RWPE2 (cell line): Measurements from ENCODE around the gene LIMD2.
A peak's percentile ranks its signal among the peaks of the same experiment; 100 is the strongest.

Source experiments
- ATAC-seq: fragments of 200-7000 bp; cut with Tn5 transposase; 3 replicates; pipeline ENCODE4 v1.9.1; 2021; ENCODE audit warnings: low read depth
- DNase-seq: peaks from one replicate; pipeline ENCODE4 v3.0.0-alpha.2; 2020; ENCODE audit warnings: low spot score
- H3K27ac ChIP-seq: fragments of 450-650 bp; 2 replicates; pipeline ENCODE4 v1.5.1; 2017; ENCODE audit warnings: mild to moderate bottlenecking; ENCODE audit not compliant: poor library complexity, severe bottlenecking
- H3K27me3 ChIP-seq: fragments of 250-450 bp; sonication (Bioruptor Pico); 2 replicates; pipeline ENCODE4 v1.5.1; 2021; ENCODE audit warnings: mild to moderate bottlenecking, moderate library complexity; ENCODE audit not compliant: insufficient read depth, poor library complexity, severe bottlenecking
- H3K36me3 ChIP-seq: fragments of 250-450 bp; sonication (Bioruptor Pico); 2 replicates; pipeline ENCODE4 v1.5.1; 2020; ENCODE audit warnings: low read depth, mild to moderate bottlenecking, moderate library complexity
- H3K4me1 ChIP-seq: fragments of 250-450 bp; sonication (Bioruptor Pico); 2 replicates; pipeline ENCODE4 v1.5.1; 2021; ENCODE audit warnings: mild to moderate bottlenecking, moderate library complexity; ENCODE audit not compliant: insufficient read depth, poor library complexity, severe bottlenecking
- H3K4me3 ChIP-seq: fragments of 250-450 bp; sonication (Bioruptor Pico); 2 replicates; pipeline ENCODE4 v1.5.1; 2021; ENCODE audit warnings: mild to moderate bottlenecking, moderate library complexity; ENCODE audit not compliant: severe bottlenecking
- H3K9me3 ChIP-seq: fragments of 250-450 bp; sonication (Bioruptor Pico); 2 replicates; pipeline ENCODE4 v1.5.1; 2021; ENCODE audit warnings: mild to moderate bottlenecking, moderate library complexity; ENCODE audit not compliant: severe bottlenecking
- TF ChIP-seq, protein P1 (sequence below): fragments of 450-650 bp; IDR thresholded peaks from one replicate; pipeline ENCODE4 v1.5.1; 2017; ENCODE audit warnings: mild to moderate bottlenecking, moderate library complexity; ENCODE audit not compliant: poor library complexity, severe bottlenecking

The LIMD2 gene

DNA sequence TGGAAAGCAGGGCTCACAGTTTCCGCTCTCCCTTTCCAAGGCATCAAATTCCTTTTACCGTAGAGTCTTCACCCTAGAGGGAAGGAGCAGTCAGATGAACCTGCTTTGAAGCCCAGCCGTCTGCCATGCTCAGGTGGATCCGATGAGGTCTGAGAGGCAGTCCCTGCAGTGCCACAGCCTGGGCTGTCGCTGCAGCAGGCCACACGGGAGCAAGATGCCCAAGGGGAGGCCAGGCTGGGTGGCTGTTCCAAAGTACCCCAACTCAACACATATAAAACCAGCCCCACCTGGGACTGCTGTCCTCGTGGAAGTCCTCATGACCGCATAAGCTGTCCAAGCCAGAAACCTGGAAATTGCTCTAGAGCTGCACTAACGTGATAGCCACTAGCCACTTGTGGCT lies 4.9 kb upstream of the LIMD2 start:
- ATAC-seq: no peak
- no peak for DNase-seq
- H3K36me3 ChIP-seq: peaks cover 11% of the 10 kb centered on the region; the same call in 1 of the 2 replicates
- no peak overlapping the region for H3K27ac ChIP-seq
- no peak overlapping the region for H3K4me3 ChIP-seq
- TF ChIP-seq, protein P1, sequence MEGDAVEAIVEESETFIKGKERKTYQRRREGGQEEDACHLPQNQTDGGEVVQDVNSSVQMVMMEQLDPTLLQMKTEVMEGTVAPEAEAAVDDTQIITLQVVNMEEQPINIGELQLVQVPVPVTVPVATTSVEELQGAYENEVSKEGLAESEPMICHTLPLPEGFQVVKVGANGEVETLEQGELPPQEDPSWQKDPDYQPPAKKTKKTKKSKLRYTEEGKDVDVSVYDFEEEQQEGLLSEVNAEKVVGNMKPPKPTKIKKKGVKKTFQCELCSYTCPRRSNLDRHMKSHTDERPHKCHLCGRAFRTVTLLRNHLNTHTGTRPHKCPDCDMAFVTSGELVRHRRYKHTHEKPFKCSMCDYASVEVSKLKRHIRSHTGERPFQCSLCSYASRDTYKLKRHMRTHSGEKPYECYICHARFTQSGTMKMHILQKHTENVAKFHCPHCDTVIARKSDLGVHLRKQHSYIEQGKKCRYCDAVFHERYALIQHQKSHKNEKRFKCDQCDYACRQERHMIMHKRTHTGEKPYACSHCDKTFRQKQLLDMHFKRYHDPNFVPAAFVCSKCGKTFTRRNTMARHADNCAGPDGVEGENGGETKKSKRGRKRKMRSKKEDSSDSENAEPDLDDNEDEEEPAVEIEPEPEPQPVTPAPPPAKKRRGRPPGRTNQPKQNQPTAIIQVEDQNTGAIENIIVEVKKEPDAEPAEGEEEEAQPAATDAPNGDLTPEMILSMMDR: no peak
- no peaks in the 10 kb centered on the region for H3K4me1 ChIP-seq
- H3K9me3 ChIP-seq: no peaks in the 10 kb centered on the region
- no peaks in the 10 kb centered on the region for H3K27me3 ChIP-seq

DNA sequence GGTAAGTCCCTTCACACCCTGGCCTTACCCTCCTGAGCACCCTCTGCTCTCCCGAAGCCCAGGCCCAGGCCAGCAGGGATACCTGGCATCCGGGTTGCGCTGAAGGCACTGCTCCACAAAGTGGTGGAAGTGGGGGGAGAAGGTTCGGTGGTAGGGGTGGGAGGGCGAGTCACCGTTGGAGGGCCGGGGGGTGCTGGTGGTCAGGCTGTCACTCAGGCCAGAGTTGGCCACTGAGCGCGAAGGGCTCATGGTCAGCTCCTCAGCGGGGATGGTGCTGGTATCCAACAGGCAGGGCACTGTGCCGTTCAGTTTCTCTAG lies 4.3 kb upstream of the LIMD2 start:
- Histone ChIP-seq H3K27me3 (no peaks in the 10 kb centered on the region), H3K9me3 (no peaks in the 10 kb centered on the region), H3K36me3 (peaks cover 5% of the 10 kb centered on the region; the same call in 1 of the 2 replicates), H3K4me1 (no peaks in the 10 kb centered on the region), H3K27ac (no peak overlapping the region), H3K4me3 (no peak overlapping the region)
- DNase-seq (no peak), ATAC-seq (no peak)
- TF ChIP-seq, protein P1: no peak

DNA sequence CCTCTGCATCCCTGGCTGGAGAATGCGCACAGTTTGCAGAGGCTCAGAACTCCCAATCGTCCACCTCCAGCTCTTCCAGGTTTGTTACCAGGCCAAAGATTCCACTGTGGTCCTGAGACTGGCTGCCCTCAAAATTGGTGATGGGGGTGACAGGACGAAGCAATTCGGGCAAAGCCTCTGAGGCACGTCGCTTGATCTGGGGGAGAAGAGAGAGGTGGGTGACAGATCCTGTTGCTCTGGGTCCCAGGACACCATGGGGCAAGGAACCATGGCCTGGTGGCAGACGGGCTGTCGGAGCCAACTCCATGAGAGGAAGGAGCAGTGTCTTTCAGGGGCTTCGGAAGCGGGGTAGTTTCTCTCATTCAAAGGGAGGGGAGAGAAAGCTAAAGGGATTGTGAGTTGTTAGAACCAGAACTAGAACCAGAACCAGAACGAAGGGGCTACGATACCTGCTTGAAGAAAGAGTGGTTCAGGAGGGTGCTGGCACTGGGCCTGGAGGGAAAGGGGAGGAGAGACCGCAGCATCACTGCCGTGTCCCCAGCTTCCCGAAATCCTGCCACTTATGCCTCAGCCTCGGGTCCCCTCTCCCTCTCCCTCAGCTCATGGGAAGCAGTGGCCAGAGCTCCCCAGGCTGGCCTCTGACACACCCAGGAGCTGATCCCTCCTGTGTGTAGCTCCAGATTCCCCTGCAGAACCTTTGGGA lies 3.8 kb upstream of the LIMD2 start:
- DNase-seq (no peak), ATAC-seq (no peak)
- TF ChIP-seq, protein P1: no peak
- no peaks in the 10 kb centered on the region for H3K27me3 ChIP-seq
- H3K9me3 ChIP-seq: no peaks in the 10 kb centered on the region
- H3K36me3 ChIP-seq: peaks cover under 1% of the 10 kb centered on the region; the same call in 1 of the 2 replicates
- H3K4me1 ChIP-seq: no peaks in the 10 kb centered on the region
- no peak overlapping the region for H3K27ac ChIP-seq
- H3K4me3 ChIP-seq: no peak overlapping the region

DNA sequence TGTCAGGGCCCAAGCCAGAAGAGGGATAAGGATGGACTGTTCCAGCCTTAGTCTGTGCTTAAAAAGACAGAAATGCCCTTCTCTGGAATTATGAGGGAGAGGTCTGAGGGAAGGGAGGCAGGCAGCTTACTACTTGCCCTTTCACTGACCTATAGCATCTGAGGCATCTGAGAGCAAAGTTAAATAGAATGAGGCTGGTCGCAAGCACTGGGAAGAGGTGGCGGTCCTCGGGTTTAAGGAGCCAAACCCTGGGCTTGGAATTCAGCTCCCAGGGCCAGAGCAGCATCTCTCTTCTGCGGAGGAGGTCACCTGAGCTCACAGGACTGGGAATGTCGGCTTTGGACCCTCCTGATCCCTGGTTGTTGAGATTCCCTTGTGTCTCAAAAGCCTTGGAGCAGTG lies 3.1 kb upstream of the LIMD2 start:
- TF ChIP-seq, protein P1: no peak

DNA sequence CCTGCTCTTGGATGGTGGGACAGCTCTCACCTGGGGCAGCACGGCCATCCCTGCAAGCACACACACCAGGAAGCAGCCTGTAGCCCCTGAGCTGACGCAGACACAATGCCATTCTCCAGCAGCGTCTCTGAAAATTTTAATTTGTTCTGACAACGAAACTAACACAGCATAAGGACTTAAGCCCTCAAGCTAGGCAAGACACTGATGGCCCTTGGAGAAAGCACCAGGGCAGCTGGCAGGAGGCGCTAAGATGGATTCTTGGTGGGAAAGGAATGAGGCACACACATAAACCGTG lies 2.7 kb upstream of the LIMD2 start:
- H3K9me3 ChIP-seq: no peaks in the 10 kb centered on the region
- H3K27me3 ChIP-seq: no peaks in the 10 kb centered on the region
- H3K4me1 ChIP-seq: no peaks in the 10 kb centered on the region
- H3K36me3 ChIP-seq: no peaks in the 10 kb centered on the region; the same call in 1 of the 2 replicates
- DNase-seq (peak; percentile 6), ATAC-seq (no peak)
- H3K4me3 ChIP-seq: no peak overlapping the region
- H3K27ac ChIP-seq: no peak overlapping the region
- TF ChIP-seq, protein P1: no peak

More for the DNA sequence above, 3.1 kb upstream of the LIMD2 start:
- ATAC-seq (no peak), DNase-seq (no peak)
- Histone ChIP-seq H3K36me3 (no peaks in the 10 kb centered on the region; the same call in 1 of the 2 replicates), H3K4me1 (no peaks in the 10 kb centered on the region), H3K9me3 (no peaks in the 10 kb centered on the region), H3K27me3 (no peaks in the 10 kb centered on the region), H3K27ac (no peak overlapping the region), H3K4me3 (no peak overlapping the region)
